Airway epithelial cell (primary cell): ENCODE measurements around the gene DTHD1. TPM values are rescaled to one million over a fixed set of nuclear protein-coding genes. Genes with fewer than 3 reads are reported as not detected.

Experiments
- total RNA-seq: library from RNA; depleted of rRNA; stranded (reverse); fragments of >200 nt; gene quantifications from 2 replicates; pipeline ENCODE4 v1.2.3, GENCODE V29; 2015

DTHD1 gene
- total RNA-seq = 0.28 TPM in 1 of 2 replicates, not detected in the other

DNA sequence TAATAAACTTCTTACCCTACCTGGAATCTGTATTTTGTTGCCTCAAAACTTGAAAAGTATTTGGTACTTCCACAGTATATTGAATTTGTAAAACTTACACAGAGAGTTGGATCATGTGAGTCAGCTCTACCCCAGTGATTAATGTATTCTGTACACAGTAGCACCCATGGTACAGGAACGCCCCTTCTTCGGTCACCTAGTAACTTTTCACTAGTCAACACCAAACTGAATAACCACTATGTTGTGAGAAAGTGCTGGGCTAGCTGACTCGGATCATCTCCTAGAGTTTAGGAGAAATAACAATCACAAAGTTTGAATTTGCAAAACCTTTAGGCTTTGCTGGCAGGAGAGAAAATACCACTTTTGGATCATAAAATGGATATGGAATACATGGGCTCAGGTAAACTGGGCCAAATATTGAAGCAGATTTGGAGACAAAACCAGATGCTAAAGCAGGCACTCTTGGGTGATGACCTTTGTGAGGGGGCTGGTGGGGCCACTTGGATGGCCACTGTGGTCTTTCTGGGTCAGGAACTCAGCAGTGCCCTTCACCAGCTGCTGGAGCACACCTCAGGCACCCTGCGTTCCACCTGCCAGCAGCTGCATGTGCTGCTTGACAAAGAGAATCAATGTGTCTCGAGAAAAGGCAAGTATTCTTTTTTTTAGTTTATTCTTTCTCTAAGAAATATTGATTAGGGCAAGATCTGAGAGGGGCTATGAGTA lies at the start of gene DTHD1:
TSS of gene DTHD1 (plus strand) at position 233 of the 723 bp plus-strand sequence. CDS start at position 376, 143 bp downstream.

DNA sequence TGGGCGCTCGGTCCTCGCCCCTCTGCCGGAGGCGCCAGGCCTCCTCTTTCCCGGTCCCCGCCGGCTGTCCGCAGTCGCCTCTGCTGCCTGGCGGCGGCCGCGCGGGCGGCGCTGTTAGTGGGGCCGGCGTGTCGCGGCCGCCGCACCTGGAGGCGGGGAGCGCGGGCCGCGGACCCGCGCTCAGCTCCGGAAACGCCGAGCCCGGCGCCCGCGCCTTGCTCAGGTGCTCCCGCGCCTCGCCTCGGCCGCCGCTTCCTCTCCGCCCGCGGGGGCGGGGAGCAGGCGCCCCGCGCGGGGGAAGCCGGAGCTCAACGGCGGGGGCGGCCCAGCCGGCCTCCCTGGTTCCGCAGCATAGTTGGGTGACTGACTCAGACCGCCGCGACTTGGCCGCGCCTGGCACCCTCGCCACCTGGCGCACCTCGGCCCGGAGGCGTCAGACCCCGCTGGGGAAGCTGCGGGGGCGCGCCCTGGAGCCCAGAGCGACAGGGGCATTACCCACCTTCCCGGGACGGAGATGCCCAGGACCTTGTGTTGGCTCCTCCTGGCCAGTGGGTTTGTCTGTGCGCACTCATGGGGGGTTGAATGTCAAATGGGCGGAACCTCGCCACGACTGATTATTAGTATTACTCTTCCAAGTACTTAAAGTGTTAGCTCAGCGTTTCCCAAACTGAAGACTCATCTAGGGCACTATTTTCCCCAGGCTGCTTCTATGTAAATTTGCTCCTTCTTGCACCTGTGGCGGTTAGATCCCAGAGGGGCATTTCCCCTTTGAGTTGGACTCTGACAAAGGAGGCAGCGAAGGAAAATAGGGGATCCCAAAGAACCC lies 36.9 kb upstream of the DTHD1 start, which contains the start of gene ARAP2:
TSS of gene ARAP2 (minus strand) at position 258 of the 826 bp plus-strand sequence. CDS start 15,028 bp downstream, outside the sequence.

Other genes starting within 250 kb of the DTHD1 start
- gene ARAP2, start 37.1 kb upstream of the DTHD1 start, total RNA-seq = 17.8 and 33.4 TPM in 2 replicates